Measurements from ENCODE around the gene PRSS36.
A peak's percentile ranks its signal among the peaks of the same experiment; 100 is the strongest.

PRSS36 gene

DNA sequence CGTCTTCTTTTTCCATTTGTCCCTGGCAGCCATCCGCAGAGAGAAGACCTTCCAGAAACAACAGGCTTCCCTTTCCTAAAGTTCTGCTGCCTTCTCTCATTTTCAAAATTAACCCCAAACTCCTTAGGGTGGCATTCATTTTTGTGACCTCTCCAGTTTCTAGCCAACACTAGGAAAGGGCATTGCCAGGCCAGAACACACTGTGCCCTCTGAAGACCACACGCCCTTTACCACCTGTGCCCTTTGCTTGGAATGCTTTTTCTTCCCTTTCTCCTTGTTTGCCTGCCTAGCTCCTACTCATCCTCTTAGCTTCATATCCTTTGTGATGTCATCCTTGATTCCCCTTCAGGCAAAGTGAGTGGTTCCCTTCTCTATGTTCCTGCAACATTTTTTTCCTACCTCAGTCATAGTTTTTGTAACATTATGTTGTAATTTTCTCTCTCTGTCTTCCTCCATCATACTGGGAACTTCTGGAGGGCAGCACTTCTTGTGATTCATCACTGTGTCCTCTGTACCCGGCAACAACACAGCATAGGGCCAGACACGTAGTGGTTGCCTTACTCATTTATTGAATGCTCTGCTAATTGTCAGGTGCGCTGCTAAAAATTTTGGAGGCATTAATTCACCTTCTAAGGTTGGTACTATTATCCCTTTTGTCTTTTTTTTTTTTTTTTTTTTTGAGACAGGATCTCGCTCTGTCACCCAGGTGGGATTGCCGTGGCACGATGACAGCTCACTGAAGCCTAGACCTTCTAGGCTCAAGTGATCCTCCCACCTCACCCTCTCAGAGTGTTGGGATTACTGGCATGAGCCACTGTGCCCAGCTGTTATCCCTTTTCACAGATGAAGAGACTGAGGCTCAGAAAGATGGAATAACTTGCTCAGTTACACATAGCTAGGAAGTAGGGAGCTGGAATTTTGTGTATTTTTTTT lies 31.4 kb downstream of the PRSS36 start:
- Histone ChIP-seq H3K36me3 (ENCODE audit: insufficient read depth, low read length) (peaks cover 43% of the 10 kb centered on the region), H2AFZ (ENCODE audit: low read length) (no peak overlapping the region), H3K9me2 (ENCODE audit: low read depth, low read length) (no peaks in the 10 kb centered on the region), H3K79me2 (ENCODE audit: insufficient read depth, low read length) (peaks cover 7% of the 10 kb centered on the region; the same call in 1 of the 2 replicates), H3F3A (ENCODE audit: insufficient read depth, low read length) (no peaks in the 10 kb centered on the region), H3K9me3 (ENCODE audit: low read length) (no peaks in the 10 kb centered on the region), H3K27me3 (ENCODE audit: insufficient read depth, low read length) (no peaks in the 10 kb centered on the region), H3K4me2 (ENCODE audit: low read length) (peak overlapping the region; percentile 96), H4K20me1 (ENCODE audit: insufficient read depth, low read length) (no peaks in the 10 kb centered on the region), H3K27ac (ENCODE audit: low read depth, low read length, poor library complexity, severe bottlenecking) (peak overlapping the region; percentile 18), H3K9ac (ENCODE audit: low read length) (peak overlapping the region; percentile 86), H3K4me3 (ENCODE audit: low read depth, low read length, poor library complexity, severe bottlenecking) (peak overlapping the region; percentile 87), H3K4me1 (ENCODE audit: insufficient read depth, low read length, severe bottlenecking) (peaks cover 16% of the 10 kb centered on the region)
- no peak for TF ChIP-seq EZH2 (IDR thresholded peaks at IDR 0.05; ENCODE audit: borderline replicate concordance, low read length)
- TF ChIP-seq, protein P1, sequence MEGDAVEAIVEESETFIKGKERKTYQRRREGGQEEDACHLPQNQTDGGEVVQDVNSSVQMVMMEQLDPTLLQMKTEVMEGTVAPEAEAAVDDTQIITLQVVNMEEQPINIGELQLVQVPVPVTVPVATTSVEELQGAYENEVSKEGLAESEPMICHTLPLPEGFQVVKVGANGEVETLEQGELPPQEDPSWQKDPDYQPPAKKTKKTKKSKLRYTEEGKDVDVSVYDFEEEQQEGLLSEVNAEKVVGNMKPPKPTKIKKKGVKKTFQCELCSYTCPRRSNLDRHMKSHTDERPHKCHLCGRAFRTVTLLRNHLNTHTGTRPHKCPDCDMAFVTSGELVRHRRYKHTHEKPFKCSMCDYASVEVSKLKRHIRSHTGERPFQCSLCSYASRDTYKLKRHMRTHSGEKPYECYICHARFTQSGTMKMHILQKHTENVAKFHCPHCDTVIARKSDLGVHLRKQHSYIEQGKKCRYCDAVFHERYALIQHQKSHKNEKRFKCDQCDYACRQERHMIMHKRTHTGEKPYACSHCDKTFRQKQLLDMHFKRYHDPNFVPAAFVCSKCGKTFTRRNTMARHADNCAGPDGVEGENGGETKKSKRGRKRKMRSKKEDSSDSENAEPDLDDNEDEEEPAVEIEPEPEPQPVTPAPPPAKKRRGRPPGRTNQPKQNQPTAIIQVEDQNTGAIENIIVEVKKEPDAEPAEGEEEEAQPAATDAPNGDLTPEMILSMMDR (IDR thresholded peaks at IDR 0.05; ENCODE audit: low read length) = no peak

DNA sequence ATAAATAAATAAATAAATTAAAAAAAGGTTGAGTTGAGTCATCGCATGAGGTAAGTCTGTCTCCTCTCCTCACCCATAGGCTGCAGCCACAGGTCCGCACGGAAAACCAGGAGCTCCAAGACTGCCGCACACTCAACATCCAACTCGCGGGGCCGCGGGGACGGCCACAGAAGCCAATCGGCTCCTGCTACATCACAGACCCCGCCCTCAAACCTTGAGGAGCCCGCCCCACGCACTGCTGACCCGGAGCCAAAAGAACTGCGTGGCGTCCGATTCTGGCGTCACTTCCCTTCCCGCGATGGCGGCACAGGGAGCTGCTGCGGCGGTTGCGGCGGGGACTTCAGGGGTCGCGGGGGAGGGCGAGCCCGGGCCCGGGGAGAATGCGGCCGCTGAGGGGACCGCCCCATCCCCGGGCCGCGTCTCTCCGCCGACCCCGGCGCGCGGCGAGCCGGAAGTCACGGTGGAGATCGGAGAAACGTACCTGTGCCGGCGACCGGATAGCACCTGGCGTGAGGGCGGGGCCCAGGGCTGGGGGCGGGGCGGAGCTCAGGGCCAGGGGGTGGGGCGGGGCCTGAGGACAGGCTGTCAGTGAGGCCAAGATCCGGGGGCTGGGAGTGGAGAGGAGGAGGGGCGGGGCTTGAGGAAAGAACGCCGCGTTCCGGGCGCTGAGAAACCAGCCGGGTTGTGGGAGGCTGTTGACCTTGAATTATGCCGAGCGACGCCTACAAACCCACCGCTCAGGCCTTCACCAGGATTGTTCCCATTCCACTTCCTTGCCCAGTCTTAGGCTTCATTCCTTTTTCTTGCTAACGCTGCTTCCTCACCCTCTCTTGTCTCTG lies 32.3 kb downstream of the PRSS36 start, which contains the start of gene KAT8:
KAT8 (plus strand) TSS at position 281 of the 839 bp plus-strand sequence; CDS start at position 299, 18 bp downstream.
- Histone ChIP-seq H3K4me1 (ENCODE audit: insufficient read depth, low read length, severe bottlenecking) (peaks cover 16% of the 10 kb centered on the region), H3K9me3 (ENCODE audit: low read length) (no peaks in the 10 kb centered on the region), H3K27ac (ENCODE audit: low read depth, low read length, poor library complexity, severe bottlenecking) (peak within 1 kb of the TSS; percentile 40), H3F3A (ENCODE audit: insufficient read depth, low read length) (no peaks in the 10 kb centered on the region), H2AFZ (ENCODE audit: low read length) (no peak within 1 kb of the TSS), H3K4me3 (ENCODE audit: low read depth, low read length, poor library complexity, severe bottlenecking) (peak within 1 kb of the TSS; percentile 87), H3K27me3 (ENCODE audit: insufficient read depth, low read length) (no peaks in the 10 kb centered on the region), H3K36me3 (ENCODE audit: insufficient read depth, low read length) (peaks cover 44% of the 10 kb centered on the region), H3K4me2 (ENCODE audit: low read length) (peak within 1 kb of the TSS; percentile 96), H3K9me2 (ENCODE audit: low read depth, low read length) (no peaks in the 10 kb centered on the region), H4K20me1 (ENCODE audit: insufficient read depth, low read length) (no peaks in the 10 kb centered on the region), H3K9ac (ENCODE audit: low read length) (peak within 1 kb of the TSS; percentile 86), H3K79me2 (ENCODE audit: insufficient read depth, low read length) (peaks cover 7% of the 10 kb centered on the region; the same call in 1 of the 2 replicates)
- TF ChIP-seq, protein P1 (IDR thresholded peaks at IDR 0.05; ENCODE audit: low read length) = no peak
- no peak for TF ChIP-seq EZH2 (IDR thresholded peaks at IDR 0.05; ENCODE audit: borderline replicate concordance, low read length)

DNA sequence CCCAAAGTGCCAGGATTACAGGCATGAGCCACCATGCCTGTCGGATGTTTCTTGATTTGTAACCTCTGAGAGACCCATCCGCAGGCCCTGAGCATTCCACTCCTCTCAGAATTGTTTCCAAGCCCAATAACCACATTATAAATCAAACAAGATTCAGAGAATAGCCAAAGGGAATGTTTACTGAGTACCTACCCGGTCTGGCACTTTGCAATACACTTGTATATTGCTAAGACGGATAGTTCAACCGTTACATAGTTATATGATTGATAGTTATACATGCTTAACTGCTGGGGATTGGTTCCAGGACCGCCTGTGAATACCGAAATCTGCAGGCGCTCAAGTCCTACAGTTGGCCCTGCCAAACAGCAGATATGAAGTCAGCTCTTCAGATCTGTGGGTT lies 35.4 kb downstream of the PRSS36 start:
- peaks cover 7% of the 10 kb centered on the region; the same call in 1 of the 2 replicates for H3K79me2 ChIP-seq (ENCODE audit: insufficient read depth, low read length)
- no peaks in the 10 kb centered on the region for H3F3A ChIP-seq (ENCODE audit: insufficient read depth, low read length)
- no peak for TF ChIP-seq EZH2 (IDR thresholded peaks at IDR 0.05; ENCODE audit: borderline replicate concordance, low read length)
- TF ChIP-seq, protein P1 (IDR thresholded peaks at IDR 0.05; ENCODE audit: low read length) = no peak
- peaks cover 16% of the 10 kb centered on the region for H3K4me1 ChIP-seq (ENCODE audit: insufficient read depth, low read length, severe bottlenecking)
- no peak overlapping the region for H3K27ac ChIP-seq (ENCODE audit: low read depth, low read length, poor library complexity, severe bottlenecking)
- no peak overlapping the region for H3K9ac ChIP-seq (ENCODE audit: low read length)
- peaks cover 38% of the 10 kb centered on the region for H3K36me3 ChIP-seq (ENCODE audit: insufficient read depth, low read length)
- no peaks in the 10 kb centered on the region for H3K9me2 ChIP-seq (ENCODE audit: low read depth, low read length)
- no peak overlapping the region for H2AFZ ChIP-seq (ENCODE audit: low read length)
- no peaks in the 10 kb centered on the region for H3K9me3 ChIP-seq (ENCODE audit: low read length)
- no peaks in the 10 kb centered on the region for H3K27me3 ChIP-seq (ENCODE audit: insufficient read depth, low read length)
- H3K4me2 ChIP-seq (ENCODE audit: low read length) = no peak overlapping the region
- H3K4me3 ChIP-seq (ENCODE audit: low read depth, low read length, poor library complexity, severe bottlenecking) = no peak overlapping the region
- H4K20me1 ChIP-seq (ENCODE audit: insufficient read depth, low read length) = no peaks in the 10 kb centered on the region

Measured in OCI-LY1 (cell line).